K562 (cell line): Measurements from ENCODE around the gene TNPO3. TPM values are rescaled to one million over a fixed set of nuclear protein-coding genes. Genes with fewer than 3 reads are reported as not detected.

Experiments used
- BHLHE40 ChIP-seq: IDR thresholded peaks from 2 replicates; pipeline ENCODE4 v1.6.1; 2011; ENCODE audit warnings: low read length, improper control_type of control experiment
- CEBPB ChIP-seq: fragments of 450-650 bp; IDR thresholded peaks from 2 replicates; pipeline ENCODE4 v1.6.1; 2016; ENCODE audit warnings: missing genetic modification characterization, missing compliant biosample characterization
- CHCHD3 ChIP-seq: fragments of 250-450 bp; sonication (Bioruptor Pico); IDR thresholded peaks from 2 replicates; pipeline ENCODE4 v2.1.2; 2022; ENCODE audit warnings: mild to moderate bottlenecking
- DMBX1 ChIP-seq: fragments of 250-450 bp; sonication (Bioruptor Pico); IDR thresholded peaks from 2 replicates; pipeline ENCODE4 v1.8.0; 2022; ENCODE audit warnings: inconsistent platforms, mild to moderate bottlenecking, moderate library complexity, borderline replicate concordance
- EZH2 ChIP-seq: IDR thresholded peaks from 2 replicates; pipeline ENCODE4 v1.6.1; 2012; ENCODE audit warnings: low read depth, mild to moderate bottlenecking, inconsistent platforms, low read length, borderline replicate concordance
- FOSL1 ChIP-seq: fragments of 200-800 bp; sonication (Bioruptor generic); conservative IDR thresholded peaks from 2 replicates; pipeline ENCODE4 v1.6.1; 2016; ENCODE audit warnings: missing genetic modification characterization, missing compliant biosample characterization
- HCFC1 ChIP-seq: IDR thresholded peaks from 2 replicates; pipeline ENCODE4 v1.6.1; 2012; ENCODE audit warnings: low read depth, low read length, improper control_type of control experiment
- HNRNPL ChIP-seq: fragments of 200-400 bp; formaldehyde crosslinking; IDR thresholded peaks from 2 replicates; pipeline ENCODE4 v1.6.1; 2017; ENCODE audit warnings: low read depth, mild to moderate bottlenecking, low read length
- KDM1A ChIP-seq, 2 experiments: fragments of 450-650 bp; IDR thresholded peaks; 2 replicates each; pipeline ENCODE4 v1.6.1; 2016; ENCODE audit warnings: mild to moderate bottlenecking in 2 of 2
- L3MBTL2 ChIP-seq: fragments of 450-650 bp; IDR thresholded peaks from 2 replicates; pipeline ENCODE4 v1.6.1; 2016; ENCODE audit warnings: mild to moderate bottlenecking, moderate library complexity
- NR2C2 ChIP-seq, 2 experiments: fragments of 200-800 bp in 1 of 2; sonication (Bioruptor generic) in 1 of 2; sonication (generic) in 1 of 2; formaldehyde crosslinking in 1 of 2; IDR thresholded peaks; 2 replicates each; pipeline versions ENCODE4 v1.6.1 to v1.8.0; 2016 to 2022; ENCODE audit warnings: mild to moderate bottlenecking in 1 of 2, missing compliant biosample characterization in 1 of 2, missing genetic modification characterization in 1 of 2, missing genetic modification reagents in 1 of 2
- PCBP2 ChIP-seq: fragments of 200-400 bp; formaldehyde crosslinking; IDR thresholded peaks from 2 replicates; pipeline ENCODE4 v1.6.1; 2018; ENCODE audit warnings: low read length, low read depth, mild to moderate bottlenecking, moderate library complexity; ENCODE audit not compliant: poor library complexity, severe bottlenecking
- TAF7 ChIP-seq: fragments of 450-650 bp; IDR thresholded peaks from 2 replicates; pipeline ENCODE4 v1.6.1; 2016; ENCODE audit warnings: missing genetic modification characterization, missing compliant biosample characterization
- ZNF184 ChIP-seq: sonication (generic); formaldehyde crosslinking; IDR thresholded peaks from 2 replicates; pipeline ENCODE4 v1.5.0; 2020; ENCODE audit warnings: missing genetic modification reagents
- ZNF197 ChIP-seq: fragments of 200-800 bp; sonication (Bioruptor generic); IDR thresholded peaks from 2 replicates; pipeline ENCODE4 v1.6.1; 2016; ENCODE audit warnings: low read depth, missing genetic modification characterization, missing compliant biosample characterization
- ZNF444 ChIP-seq: fragments of 250-450 bp; sonication (Bioruptor Pico); IDR thresholded peaks from 2 replicates; pipeline ENCODE4 v1.4.0; 2020; ENCODE audit warnings: mild to moderate bottlenecking, moderate library complexity
- polyA plus RNA-seq, 8 experiments: library from polyadenylated mRNA; depleted of rRNA in 4 of 8; stranded (reverse) in 5 of 8; unstranded in 3 of 8; fragments of >200 nt; fragmentation: Nextera tagmentation in 2 of 8; fragmentation: Illumina TruSeq in 1 of 8; extraction: Ambion mirVana in 2 of 8; extraction: Trizol in 1 of 8; gene quantifications; 2 replicates each; pipeline versions ENCODE4 v1.2.1 to v1.2.3, GENCODE V29; 2011 to 2014; ENCODE audit warnings: inconsistent platforms in 1 of 8, missing spikeins in 1 of 8
- total RNA-seq, 7 experiments: library from RNA; depleted of rRNA in 6 of 7; stranded (reverse); fragments of >200 nt in 6 of 7; fragmentation: Illumina TruSeq in 2 of 7; extraction: Trizol in 2 of 7; gene quantifications; 2 replicates each; pipeline versions ENCODE4 v1.2.1 to v1.2.3, GENCODE V29; 2011 to 2021; ENCODE audit warnings: low replicate concordance in 1 of 7
- TF ChIP-seq, protein P1 (sequence below): sonication (generic); formaldehyde crosslinking; IDR thresholded peaks from 2 replicates; pipeline ENCODE4 v1.8.1; 2023; ENCODE audit warnings: mild to moderate bottlenecking, missing genetic modification reagents
- TF ChIP-seq, protein P2 (sequence below): sonication (generic); formaldehyde crosslinking; IDR thresholded peaks from 2 replicates; pipeline ENCODE4 v1.8.0; 2022; ENCODE audit warnings: mild to moderate bottlenecking, missing genetic modification reagents
- TF ChIP-seq, protein P3 (sequence below), 2 experiments: fragments of 450-650 bp; IDR thresholded peaks; 2 replicates each; pipeline ENCODE4 v1.6.1; 2016
- TF ChIP-seq, protein P4 (sequence below): fragments of 450-650 bp; formaldehyde crosslinking; IDR thresholded peaks from 2 replicates; pipeline ENCODE4 v1.4.0; 2020; ENCODE audit warnings: mild to moderate bottlenecking, moderate library complexity

TNPO3 gene
- total and polyA plus RNA-seq, 9 of the 15 experiments (the other 6 are each of a cell fraction or from before 2014, with no cell fraction given): 35.8 to 125 (median 110) TPM

DNA sequence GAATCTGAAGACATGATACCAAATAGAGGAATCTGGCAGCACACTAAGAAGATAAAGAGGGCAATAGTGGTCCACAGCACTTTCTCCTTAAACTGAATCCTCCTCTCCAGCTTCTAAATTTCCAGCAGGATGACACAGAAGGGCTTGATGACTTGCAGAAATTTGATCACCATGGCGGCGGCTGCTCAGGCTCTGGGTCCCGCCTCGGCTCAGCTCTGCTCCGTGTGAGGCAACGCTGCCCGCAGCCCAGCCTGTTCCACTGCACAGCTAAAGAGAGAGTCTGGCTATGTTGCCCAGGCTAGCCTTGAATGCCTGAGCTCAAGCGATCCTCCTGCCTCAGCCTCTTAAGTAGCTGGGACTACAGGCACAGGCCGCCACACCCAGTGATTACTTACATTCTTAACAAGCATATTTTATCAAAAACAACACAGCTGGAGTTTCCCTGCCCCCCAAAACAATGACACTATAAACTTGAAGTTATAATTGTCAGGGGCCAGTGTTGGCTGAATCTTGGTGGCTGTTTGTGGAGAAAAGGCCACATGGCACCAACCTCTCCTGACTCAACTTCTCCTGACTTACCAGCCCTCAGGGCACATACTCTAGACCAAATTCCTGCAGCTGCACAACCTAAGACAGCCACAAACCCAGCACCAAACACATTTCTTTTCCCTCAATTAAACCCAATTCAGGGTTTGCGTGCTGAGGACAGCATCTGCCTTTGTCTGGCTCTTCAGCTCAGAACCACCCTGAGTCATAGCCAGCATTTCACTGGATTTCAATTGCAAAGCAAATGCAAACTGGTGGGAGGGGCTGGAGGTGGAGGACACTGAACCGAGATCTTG lies 11.6 kb upstream of the TNPO3 start (continued):
- TF ChIP-seq, protein P1, sequence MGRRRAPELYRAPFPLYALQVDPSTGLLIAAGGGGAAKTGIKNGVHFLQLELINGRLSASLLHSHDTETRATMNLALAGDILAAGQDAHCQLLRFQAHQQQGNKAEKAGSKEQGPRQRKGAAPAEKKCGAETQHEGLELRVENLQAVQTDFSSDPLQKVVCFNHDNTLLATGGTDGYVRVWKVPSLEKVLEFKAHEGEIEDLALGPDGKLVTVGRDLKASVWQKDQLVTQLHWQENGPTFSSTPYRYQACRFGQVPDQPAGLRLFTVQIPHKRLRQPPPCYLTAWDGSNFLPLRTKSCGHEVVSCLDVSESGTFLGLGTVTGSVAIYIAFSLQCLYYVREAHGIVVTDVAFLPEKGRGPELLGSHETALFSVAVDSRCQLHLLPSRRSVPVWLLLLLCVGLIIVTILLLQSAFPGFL: 0 out of 2 replicates have a peak, but pooled peaks have one; percentile 7
- TF ChIP-seq EZH2 (no peak), HCFC1 (no peak), KDM1A (IDR thresholded peaks at IDR 0.05) (peak; percentile 51 to 63; a peak in 3 of 4 replicates), ZNF444 (no peak), DMBX1 (CRISPR knock-in tag) (peak; percentile 67), NR2C2 (CRISPR knock-in tag; IDR thresholded peaks at IDR 0.05) (no peak), NR2C2 (tag; IDR thresholded peaks at IDR 0.05) (peak; percentile 72), ZNF197 (CRISPR knock-in tag) (peak; percentile 73), FOSL1 (peak; percentile 96), CEBPB (tag) (peak; percentile 69), HNRNPL (no peak), BHLHE40 (no peak), ZNF184 (CRISPR knock-in tag) (no peak), L3MBTL2 (peak; percentile 79), PCBP2 (no peak), TAF7 (tag) (peak; percentile 76), CHCHD3 (no peak)
- TF ChIP-seq, protein P2, sequence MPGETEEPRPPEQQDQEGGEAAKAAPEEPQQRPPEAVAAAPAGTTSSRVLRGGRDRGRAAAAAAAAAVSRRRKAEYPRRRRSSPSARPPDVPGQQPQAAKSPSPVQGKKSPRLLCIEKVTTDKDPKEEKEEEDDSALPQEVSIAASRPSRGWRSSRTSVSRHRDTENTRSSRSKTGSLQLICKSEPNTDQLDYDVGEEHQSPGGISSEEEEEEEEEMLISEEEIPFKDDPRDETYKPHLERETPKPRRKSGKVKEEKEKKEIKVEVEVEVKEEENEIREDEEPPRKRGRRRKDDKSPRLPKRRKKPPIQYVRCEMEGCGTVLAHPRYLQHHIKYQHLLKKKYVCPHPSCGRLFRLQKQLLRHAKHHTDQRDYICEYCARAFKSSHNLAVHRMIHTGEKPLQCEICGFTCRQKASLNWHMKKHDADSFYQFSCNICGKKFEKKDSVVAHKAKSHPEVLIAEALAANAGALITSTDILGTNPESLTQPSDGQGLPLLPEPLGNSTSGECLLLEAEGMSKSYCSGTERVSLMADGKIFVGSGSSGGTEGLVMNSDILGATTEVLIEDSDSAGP (CRISPR knock-in tag): peak; percentile 41; the same call in 1 of the 2 replicates
- TF ChIP-seq, protein P3, sequence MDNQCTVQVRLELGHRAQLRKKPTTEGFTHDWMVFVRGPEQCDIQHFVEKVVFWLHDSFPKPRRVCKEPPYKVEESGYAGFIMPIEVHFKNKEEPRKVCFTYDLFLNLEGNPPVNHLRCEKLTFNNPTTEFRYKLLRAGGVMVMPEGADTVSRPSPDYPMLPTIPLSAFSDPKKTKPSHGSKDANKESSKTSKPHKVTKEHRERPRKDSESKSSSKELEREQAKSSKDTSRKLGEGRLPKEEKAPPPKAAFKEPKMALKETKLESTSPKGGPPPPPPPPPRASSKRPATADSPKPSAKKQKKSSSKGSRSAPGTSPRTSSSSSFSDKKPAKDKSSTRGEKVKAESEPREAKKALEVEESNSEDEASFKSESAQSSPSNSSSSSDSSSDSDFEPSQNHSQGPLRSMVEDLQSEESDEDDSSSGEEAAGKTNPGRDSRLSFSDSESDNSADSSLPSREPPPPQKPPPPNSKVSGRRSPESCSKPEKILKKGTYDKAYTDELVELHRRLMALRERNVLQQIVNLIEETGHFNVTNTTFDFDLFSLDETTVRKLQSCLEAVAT (IDR thresholded peaks at IDR 0.05): peak; percentile 30 to 32; a peak in 2 of 4 replicates
- TF ChIP-seq, protein P4, sequence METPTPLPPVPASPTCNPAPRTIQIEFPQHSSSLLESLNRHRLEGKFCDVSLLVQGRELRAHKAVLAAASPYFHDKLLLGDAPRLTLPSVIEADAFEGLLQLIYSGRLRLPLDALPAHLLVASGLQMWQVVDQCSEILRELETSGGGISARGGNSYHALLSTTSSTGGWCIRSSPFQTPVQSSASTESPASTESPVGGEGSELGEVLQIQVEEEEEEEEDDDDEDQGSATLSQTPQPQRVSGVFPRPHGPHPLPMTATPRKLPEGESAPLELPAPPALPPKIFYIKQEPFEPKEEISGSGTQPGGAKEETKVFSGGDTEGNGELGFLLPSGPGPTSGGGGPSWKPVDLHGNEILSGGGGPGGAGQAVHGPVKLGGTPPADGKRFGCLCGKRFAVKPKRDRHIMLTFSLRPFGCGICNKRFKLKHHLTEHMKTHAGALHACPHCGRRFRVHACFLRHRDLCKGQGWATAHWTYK (CRISPR knock-in tag): peak; percentile 73; the same call in 1 of the 2 replicates
